ENCODE data around the gene CA12.
"Not testable (repeated sequence)": the region's sequence is repeated elsewhere in the genome, so short reads cannot be mapped to it uniquely, and the experiment has no call there.

Gene CA12

GRCh38 chr15:63357061-63357460 is 24.6 kb downstream of the CA12 start:
- DNase-seq, result no peak

- no peak for DNase-seq
Observed at GRCh38 chr15:63354821-63355650, 26.6 kb downstream of the CA12 start.

DNA sequence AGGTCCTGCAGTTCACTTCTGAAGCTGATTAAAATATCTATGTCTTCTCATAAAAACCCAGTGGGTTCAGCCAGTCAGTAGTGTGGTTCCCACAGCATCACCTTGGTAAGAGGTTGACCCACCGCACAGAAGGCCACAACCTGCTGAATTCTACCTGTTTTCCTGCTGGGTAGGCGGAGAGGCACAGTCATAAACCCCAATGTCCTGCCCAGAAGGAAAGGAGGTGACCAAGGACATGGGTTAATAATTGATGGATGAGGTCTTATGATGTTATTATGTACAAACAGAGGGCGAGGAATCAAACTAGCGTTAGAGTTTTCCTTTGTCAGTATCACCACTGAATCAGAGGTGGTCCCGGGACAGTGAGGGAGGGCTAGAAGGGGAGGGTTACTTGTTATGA is 27.8 kb downstream of the CA12 start:
- no peak for DNase-seq

DNA sequence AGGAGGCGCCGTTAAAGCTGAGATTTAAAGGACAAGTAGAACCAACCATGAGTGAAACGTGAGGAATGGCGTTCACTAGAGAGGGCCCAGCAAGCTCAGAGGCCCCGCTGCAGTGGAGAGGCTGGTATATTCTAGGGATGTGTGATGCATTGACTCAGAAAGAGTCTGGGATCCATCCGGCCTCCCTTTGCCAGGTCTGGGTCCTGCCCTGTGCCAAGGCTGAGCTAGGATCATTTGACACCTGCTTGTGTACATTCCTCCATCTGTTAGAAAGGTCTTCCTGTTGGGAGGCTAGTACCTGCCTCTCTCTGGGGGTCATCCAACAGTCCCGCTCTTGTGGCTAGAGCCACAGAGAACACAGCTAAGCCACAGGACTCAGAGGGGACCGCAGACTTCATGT is 28.4 kb downstream of the CA12 start:
- DNase-seq, result no peak

- DNase-seq, result no peak
Observed at GRCh38 chr15:63352808-63353207, 28.8 kb downstream of the CA12 start.

- no peak for DNase-seq
Observed at GRCh38 chr15:63351170-63351569, 30.5 kb downstream of the CA12 start.

DNA sequence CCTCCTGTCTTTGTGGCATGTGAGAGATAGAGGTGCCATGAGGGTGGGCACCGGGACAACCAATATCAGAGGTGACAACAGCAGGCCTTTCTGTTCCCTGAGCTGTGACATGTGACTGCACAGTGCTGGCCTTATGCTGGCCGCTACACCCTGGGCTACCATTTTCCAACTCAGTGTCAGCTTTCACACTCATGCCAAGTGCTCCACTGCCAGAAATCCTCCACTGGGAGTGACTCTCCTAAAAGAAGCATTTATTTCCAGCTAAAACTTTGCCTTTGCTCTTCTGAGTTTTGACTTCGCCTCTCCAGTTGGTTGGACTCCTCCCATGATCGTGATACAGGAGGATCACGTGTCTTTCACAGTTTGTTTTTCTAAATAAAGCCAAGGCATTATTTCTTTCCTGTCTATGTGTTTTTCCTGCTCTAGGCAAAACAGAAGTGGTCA is 31.4 kb downstream of the CA12 start:
- DNase-seq, result no peak

DNA sequence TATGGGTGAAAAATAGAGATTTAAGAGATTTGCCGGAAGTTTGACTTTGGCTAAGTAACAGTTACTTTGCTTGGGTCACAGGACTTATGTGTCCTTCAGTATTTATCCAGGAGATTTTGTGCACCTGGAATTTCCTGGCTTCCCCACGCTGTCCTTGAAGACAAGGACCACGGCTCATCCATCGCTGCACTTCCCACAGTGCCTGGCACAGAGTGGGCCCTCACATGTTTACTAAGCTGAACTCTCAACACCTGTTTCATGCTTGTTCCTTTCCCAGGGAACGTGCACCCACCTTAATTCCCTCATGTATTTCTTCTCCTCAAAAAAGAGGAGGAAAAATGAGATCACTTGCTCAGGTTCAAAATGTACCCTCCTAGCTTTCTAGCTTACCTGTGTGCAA is 32.0 kb downstream of the CA12 start:
- DNase-seq, result no peak

GRCh38 chr15:63349156-63349555 is 32.5 kb downstream of the CA12 start:
- no peak for DNase-seq

DNA sequence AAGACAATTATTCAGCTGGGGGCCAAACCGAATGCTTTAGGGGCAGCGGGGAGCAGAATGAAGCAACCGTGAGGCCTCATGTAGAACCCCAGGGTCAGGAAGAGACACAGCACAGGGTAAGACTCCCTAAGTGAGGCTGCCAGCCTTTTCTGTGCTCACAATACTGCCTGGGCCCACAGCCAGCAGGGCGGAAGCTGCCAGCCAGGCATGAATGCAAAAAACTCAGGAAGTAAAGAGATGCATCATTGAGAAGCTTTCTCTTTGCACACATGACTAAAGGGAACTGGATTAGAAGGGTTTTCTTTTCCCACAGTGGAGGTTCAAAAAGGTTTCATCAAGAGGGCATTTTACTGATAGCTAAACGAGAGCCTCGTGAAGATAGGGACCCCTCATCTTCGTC is 33.3 kb downstream of the CA12 start:
- no peak for DNase-seq

DNA sequence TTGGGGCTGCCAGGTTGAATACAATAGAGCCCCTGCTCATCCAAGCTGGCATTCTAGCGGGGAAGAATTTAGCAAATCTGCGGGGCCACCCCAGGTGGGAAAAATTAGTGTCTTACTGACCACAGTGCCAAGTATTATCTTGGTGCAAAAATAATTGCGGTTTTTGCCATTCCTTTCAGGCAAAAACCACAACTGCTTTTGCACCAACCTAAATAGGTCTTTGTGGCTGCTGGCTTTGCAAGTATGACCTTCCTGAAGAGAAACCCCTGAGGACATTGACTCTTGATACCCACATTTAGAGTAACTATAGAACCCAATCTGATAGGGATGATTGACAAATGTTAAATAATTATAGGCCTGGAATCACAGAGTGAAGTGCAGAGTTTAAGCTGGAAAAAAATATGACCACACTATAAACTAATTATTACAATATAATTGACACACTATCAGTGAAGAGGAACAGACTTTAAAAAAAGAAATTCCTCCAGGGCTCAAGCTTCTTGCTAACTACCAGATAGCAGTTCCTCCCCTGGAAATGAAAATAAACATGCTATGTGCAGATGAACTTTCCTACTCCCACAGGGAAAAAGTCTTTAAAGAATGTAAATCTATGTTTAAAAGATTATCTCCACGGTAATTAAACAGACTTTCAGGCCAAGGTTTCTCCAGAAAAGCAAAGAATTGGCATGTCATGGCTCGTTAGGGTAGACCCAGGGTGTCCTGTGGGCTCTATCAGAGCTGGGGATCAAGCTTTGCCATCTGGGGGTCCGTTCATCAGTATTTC is 34.4 kb downstream of the CA12 start:
- no peak for DNase-seq

DNA sequence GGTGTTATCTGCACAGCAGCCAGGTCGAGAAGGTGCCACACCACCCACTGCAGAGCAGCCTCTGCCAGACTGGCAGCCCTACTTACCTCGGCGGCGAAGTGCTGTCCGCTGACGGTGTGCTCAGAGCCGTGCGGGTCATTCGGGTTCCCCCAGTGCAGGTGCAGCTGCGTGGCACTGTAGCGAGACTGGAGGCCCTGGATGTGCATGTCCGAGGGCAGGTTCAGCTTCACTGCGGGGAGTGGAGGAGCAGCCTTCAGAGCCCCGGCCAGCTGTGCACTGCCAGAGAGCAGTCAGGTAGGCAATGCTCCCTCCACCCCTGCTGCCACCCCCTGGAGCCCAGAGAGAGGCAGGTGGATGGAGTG is 36.3 kb downstream of the CA12 start:
- DNase-seq, result no peak

GRCh38 chr15:63344731-63345390 is 36.8 kb downstream of the CA12 start:
- no peak for DNase-seq

DNA sequence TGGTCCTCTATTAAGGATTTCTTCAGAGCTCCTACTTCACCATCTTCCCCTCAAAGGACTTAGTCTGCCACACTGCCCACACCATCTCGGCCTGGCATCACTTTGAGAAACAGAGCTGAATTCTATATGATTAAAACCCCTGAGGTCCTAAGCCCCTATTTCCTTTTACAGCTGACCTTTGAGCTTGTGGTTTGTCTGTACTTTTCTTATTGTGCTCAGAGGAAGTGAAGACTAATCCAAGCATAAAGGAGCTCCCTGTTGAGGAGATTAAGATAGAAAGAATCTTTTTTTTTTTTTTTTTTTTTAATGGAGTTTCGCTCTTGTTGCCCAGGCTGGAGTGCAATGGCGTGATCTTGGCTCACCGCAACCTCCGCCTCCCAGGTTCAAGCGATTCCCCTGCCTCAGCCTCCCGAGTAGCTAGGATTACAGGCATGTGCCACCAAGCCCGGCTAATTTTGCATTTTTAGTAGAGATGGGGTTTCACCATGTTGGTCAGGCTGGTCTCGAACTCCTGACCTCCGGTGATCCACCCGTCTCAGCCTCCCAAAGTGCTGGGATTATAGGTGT is 38.6 kb downstream of the CA12 start:
- DNase-seq, result not testable (repeated sequence)

GRCh38 chr15:63341898-63342297 is 39.7 kb downstream of the CA12 start:
- DNase-seq, result no peak

DNA sequence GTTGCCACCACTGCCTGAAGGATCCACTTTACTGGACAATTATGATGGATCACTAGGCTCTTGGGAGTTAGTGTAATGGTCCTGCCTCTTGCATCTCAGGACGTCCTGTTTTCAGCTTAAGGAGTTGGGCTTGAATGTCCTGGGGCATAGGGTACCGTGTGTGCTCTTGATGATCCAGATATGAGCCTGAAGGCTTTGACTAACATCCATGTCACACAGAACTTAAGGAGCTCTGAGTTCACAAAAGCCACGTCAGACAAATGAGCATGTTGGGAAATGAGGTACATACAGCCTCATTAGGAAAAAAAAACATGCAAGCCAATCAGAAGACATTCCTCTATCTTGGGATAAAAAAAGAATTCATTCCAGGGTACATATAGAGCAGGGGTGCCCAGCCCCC is 40.8 kb downstream of the CA12 start:
- no peak for DNase-seq

DNA sequence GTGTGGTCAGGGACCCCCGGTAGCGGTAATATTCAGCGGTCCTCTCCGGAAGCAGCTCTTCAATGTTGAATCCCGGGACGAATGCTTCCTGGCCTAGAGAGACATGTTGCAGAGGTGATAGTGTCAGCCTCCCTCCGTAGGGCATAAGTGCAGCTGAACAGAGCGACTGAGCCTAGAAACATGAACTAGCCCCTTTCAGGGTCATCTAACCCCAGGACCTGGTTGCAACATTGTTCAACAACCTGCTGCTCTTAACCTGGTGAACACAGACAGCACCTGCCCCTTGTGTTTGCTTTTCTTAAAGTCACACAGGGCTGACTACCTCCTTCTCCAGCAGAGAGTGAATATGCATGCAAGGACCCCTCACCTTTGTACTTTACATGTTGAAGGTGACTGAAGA is 41.3 kb downstream of the CA12 start:
- DNase-seq, result no peak

GRCh38 chr15:63339836-63340235 is 41.8 kb downstream of the CA12 start:
- DNase-seq, result no peak

DNA sequence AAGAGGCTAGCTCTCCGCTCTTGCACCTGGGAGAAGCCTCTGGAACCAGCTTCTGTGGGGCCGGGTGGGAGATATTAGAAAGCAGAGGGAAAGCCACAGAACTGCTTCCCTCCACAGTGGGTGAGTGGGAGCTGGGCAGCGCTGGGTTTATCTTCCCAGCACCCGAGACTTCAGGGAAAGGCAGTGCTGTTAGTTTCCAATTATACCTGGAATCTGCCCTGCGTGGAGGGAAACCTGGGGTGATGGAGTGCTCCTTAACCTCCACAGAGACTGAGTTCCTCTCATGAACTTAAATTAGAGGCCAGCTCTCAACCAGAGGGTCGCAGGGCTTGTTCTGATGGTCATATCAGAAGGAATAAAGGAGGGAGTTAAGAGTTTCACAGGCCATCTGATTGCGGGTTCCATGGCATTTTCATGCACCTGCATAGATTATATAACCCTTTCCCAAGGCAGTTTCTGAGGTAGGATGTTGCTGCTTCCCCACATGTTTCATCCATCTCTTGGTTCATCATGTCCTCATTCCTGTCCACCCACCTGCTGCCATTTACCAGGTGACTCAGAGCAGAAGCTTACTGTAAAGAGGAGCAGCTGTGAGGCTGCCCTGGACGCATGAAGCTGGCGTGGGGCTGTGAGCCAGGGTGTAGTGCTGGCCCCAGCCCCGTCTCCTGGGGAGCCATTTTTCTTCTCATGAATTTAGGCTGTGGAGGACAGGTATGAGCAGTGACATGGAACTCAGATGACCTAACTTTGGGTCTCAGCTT is 42.5 kb downstream of the CA12 start:
- DNase-seq, result no peak

GRCh38 chr15:63338170-63338569 is 43.5 kb downstream of the CA12 start:
- DNase-seq, result no peak

- DNase-seq, result no peak
Observed at GRCh38 chr15:63337046-63337445, 44.6 kb downstream of the CA12 start.

DNA sequence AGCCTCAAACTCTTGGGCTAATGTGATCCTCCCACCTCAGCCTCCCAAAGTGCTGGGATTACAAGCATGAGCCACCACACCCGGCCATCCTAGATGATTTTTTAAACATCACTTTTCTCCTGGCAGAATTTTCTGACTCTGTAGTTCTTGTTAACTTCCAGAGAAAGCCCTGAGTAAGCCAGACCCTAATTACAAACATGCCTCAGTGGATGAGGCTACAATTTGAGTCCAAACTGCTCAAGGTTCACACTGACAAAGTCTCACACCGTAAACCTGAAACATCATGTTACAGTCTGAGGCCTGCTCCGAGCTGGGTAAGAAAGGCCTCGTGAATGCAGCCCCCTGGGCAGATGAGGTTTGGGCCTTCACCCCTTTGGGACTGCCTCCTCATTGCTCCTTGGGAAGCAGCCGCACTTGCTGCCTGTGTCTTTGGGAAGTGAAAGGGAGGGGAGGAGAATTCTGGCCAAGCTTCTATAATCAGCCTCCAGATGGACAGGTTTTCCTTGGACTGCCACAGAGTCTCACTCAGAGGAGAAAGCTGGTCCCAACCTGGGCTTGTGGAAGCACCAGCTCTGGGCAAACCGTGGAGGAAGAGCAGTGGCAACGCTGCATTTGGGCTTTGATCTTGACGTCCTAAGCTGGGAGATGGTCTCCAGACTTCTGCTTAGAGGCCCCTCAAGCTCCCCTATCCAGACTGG is 46.0 kb downstream of the CA12 start:
- DNase-seq, result no peak
